ENCODE results near the gene IGBP1. TPM values are rescaled to one million over a fixed set of nuclear protein-coding genes. Genes with fewer than 3 reads are reported as not detected.

Gene IGBP1
- total RNA-seq (120 TPM), polyA plus RNA-seq (ENCODE audit: insufficient read depth in 1 of 8, insufficient read length in 8 of 8, low replicate concordance in 1 of 8) (100 to 1,000 TPM in 6 of 8 donors, 10 to 100 TPM in 2; 88.3 to 122 (median 105) TPM)
- long read RNA-seq, donor 1, transcript IGBP1-201 (6 exons, 1,862 nt), result major isoform, 22 of 22 reads
- long read RNA-seq, donor 1, partial matches to known transcripts, result 0 of 22 reads
- long read RNA-seq, donor 1, other reads (novel, unspliced or antisense), result 0 of 22 reads
- long read RNA-seq, donor 2, partial matches to known transcripts, result 5 of 8 reads
- long read RNA-seq, donor 2, other reads (novel, unspliced or antisense), result 0 of 8 reads
- long read RNA-seq, donor 3, transcript IGBP1-201 (6 exons, 1,862 nt), result major isoform, 77 of 82 reads
- long read RNA-seq, donor 3, partial matches to known transcripts, result 0 of 82 reads
- long read RNA-seq, donor 3, other reads (novel, unspliced or antisense), result 5 of 82 reads
- long read RNA-seq, donor 4, transcript IGBP1-201 (6 exons, 1,862 nt), result major isoform, 23 of 32 reads
- long read RNA-seq, donor 4, partial matches to known transcripts, result 9 of 32 reads
- long read RNA-seq, donor 4, other reads (novel, unspliced or antisense), result 0 of 32 reads
- long read RNA-seq, donor 5, transcript IGBP1-201 (6 exons, 1,862 nt), result major isoform, 87 of 131 reads
- long read RNA-seq, donor 5, partial matches to known transcripts, result 39 of 131 reads
- long read RNA-seq, donor 5, other reads (novel, unspliced or antisense), result 5 of 131 reads
- long read RNA-seq, donor 6, transcript IGBP1-201 (6 exons, 1,862 nt), result major isoform, 73 of 97 reads
- long read RNA-seq, donor 6, partial matches to known transcripts, result 24 of 97 reads
- long read RNA-seq, donor 6, other reads (novel, unspliced or antisense), result 0 of 97 reads
- long read RNA-seq, donor 7, transcript IGBP1-201 (6 exons, 1,862 nt), result major isoform, 66 of 85 reads
- long read RNA-seq, donor 7, partial matches to known transcripts, result 19 of 85 reads
- long read RNA-seq, donor 7, other reads (novel, unspliced or antisense), result 0 of 85 reads
- long read RNA-seq, donor 8, transcript IGBP1-201 (6 exons, 1,862 nt), result major isoform, 27 of 58 reads
- long read RNA-seq, donor 8, partial matches to known transcripts, result 31 of 58 reads
- long read RNA-seq, donor 8, other reads (novel, unspliced or antisense), result 0 of 58 reads
- long read RNA-seq, donor 9, transcript IGBP1-201 (6 exons, 1,862 nt), result major isoform, 48 of 70 reads
- long read RNA-seq, donor 9, partial matches to known transcripts, result 22 of 70 reads
- long read RNA-seq, donor 9, other reads (novel, unspliced or antisense), result 0 of 70 reads
- long read RNA-seq, donor 10, transcript IGBP1-201 (6 exons, 1,862 nt), result major isoform, 57 of 65 reads
- long read RNA-seq, donor 10, partial matches to known transcripts, result 7 of 65 reads
- long read RNA-seq, donor 10, other reads (novel, unspliced or antisense), result 0 of 65 reads
- long read RNA-seq, donor 11, transcript IGBP1-201 (6 exons, 1,862 nt), result major isoform, 55 of 65 reads
- long read RNA-seq, donor 11, partial matches to known transcripts, result 10 of 65 reads
- long read RNA-seq, donor 11, other reads (novel, unspliced or antisense), result 0 of 65 reads

DNA sequence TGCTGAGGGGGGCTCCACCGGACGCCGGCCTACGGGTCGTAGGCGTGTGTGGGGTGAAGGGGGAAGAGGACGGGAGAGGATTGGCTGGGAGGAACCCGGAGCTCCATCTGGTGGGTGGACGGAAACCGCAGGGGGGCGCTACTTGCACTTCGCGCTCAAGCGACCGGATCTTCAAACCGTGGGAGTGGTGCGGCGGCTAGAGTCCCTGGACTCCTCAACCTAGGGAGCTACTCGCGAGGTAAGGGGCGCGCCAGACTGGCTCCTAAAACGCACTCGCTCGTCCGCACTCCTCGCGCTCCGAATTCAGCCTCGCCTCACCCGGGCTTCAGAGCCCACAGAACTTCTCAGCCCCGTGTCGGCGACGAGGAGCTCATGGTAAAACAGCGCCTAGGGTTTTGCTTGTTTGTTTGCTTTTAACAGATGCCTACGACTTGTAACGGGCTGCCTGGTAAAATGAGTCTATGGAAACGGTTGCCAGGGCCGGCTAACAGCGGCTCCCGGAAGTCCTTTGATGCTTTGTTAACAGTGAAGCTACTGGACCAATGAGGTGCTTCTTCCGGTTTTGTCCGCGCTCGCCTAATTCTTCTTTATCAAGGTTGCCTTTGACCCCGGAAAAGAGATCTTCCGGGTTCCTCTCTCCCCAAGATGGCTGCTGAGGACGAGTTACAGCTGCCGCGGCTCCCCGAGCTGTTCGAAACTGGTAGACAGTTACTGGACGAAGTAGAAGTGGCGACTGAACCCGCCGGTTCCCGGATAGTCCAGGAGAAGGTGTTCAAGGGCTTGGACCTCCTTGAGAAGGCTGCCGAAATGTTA, at the start of gene IGBP1:
Gene IGBP1, plus strand, starts transcription at position 145 of the 813 bp plus-strand sequence. Its CDS starts 501 bp downstream, at position 646.
- Histone ChIP-seq H3K4me1 (ENCODE audit: control insufficient read depth, insufficient read depth, low read length) (peaks cover 6% of the 10 kb centered on the region), H3K36me3 (ENCODE audit: control insufficient read depth, insufficient read depth, low read length) (no peaks in the 10 kb centered on the region), H3K27ac (ENCODE audit: low read length) (peak within 1 kb of the TSS; percentile 90), H3K9me3 (replicated peaks; ENCODE audit: control insufficient read depth, low read depth, low read length) (no peaks in the 10 kb centered on the region), H3K4me3 (ENCODE audit: low read length) (peak within 1 kb of the TSS; percentile 84), H3K27me3 (ENCODE audit: control insufficient read depth, insufficient read depth, low read length) (peaks cover 14% of the 10 kb centered on the region)
- DNase-seq, result peak; percentile 95
- WGBS (ENCODE audit: insufficient coverage), result 30% methylated on average over 55 of the region's 59 CpGs

DNA sequence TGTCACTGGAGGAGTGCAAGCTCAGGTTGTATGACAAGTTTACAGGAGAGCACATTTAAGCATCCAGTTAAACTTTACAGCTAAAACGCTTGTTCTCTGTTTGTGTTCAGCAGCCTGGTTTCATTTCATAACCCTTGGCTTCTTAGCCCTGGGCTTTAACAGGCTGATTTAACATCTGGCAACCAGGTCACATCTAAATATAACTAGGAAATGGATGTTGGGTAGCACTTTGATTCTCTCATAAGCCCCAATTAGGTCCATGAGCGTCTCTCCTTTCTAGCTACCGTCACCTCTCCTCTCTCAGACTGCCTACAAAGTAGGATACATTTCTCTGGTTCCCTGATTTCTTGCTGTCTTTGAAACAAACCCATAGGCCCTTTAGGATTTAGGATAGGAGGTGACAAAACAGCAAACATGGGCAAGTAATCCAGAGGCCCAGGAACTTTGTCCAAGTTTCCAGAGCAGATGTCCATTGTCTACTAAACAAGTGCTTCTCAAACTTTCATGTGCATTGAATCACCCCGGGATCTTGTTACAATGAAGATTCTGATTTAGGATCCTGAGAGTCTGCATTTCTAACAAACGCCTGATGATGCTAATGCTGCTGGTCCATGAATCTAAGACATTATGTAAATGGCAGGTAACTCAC, 48.5 kb upstream of the IGBP1 start:
- peak; percentile 57 for DNase-seq
- H3K36me3 ChIP-seq (ENCODE audit: control insufficient read depth, insufficient read depth, low read length), result no peaks in the 10 kb centered on the region
- H3K27me3 ChIP-seq (ENCODE audit: control insufficient read depth, insufficient read depth, low read length), result peaks cover 16% of the 10 kb centered on the region
- H3K4me3 ChIP-seq (ENCODE audit: low read length), result no peak overlapping the region
- no peak overlapping the region for H3K27ac ChIP-seq (ENCODE audit: low read length)
- 57% methylated on average over 1 of the region's 5 CpGs for WGBS (ENCODE audit: insufficient coverage)
- peaks cover 18% of the 10 kb centered on the region for H3K4me1 ChIP-seq (ENCODE audit: control insufficient read depth, insufficient read depth, low read length)
- no peaks in the 10 kb centered on the region for H3K9me3 ChIP-seq (replicated peaks; ENCODE audit: control insufficient read depth, low read depth, low read length)

DNA sequence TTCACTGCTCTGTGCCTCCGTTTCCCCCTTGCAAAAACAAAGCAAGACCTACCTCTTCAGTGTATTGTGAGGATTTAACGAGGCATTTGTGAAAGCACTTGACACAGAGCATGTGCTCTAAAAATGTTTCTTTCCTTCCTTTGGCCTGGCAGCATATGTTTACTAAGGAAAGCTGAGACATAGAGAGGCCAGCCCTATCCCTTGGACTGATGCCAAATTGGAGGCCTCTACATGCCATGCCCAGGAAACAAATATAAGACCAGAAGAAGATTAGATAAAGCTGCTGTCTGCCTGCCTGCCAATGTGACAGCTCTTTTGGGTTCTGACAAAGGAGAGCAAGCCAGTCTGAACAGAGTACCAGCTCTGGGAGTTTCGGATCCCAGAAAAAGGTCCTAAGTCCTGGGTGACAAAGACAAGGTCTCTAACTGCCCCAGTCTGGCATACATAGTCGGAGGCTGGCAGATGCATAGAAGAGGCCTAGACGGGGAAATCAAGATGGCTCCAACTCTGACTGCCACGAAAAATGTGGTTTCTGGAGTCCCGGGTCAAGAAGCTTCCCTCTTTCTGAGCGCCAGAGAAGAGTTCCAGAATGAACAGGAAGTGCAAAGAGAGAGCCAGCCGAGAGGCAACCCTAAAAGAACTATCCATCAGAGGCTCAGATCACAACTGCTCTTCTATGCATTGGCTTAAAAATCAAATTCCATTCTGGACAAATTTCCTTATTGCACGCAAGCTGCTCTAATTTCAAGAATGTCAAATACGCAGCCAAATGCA, 45.2 kb upstream of the IGBP1 start:
- 48% methylated on average over 6 of the region's 11 CpGs for WGBS (ENCODE audit: insufficient coverage)
- Histone ChIP-seq H3K4me3 (ENCODE audit: low read length) (no peak overlapping the region), H3K36me3 (ENCODE audit: control insufficient read depth, insufficient read depth, low read length) (no peaks in the 10 kb centered on the region), H3K27me3 (ENCODE audit: control insufficient read depth, insufficient read depth, low read length) (peaks cover 21% of the 10 kb centered on the region), H3K27ac (ENCODE audit: low read length) (no peak overlapping the region), H3K9me3 (replicated peaks; ENCODE audit: control insufficient read depth, low read depth, low read length) (no peaks in the 10 kb centered on the region), H3K4me1 (ENCODE audit: control insufficient read depth, insufficient read depth, low read length) (peaks cover 18% of the 10 kb centered on the region)
- DNase-seq, result peak; percentile 50

GRCh38 chrX:70088751-70089150, 44.5 kb upstream of the IGBP1 start:
- Histone ChIP-seq H3K4me1 (ENCODE audit: control insufficient read depth, insufficient read depth, low read length) (peaks cover 18% of the 10 kb centered on the region), H3K9me3 (replicated peaks; ENCODE audit: control insufficient read depth, low read depth, low read length) (no peaks in the 10 kb centered on the region), H3K4me3 (ENCODE audit: low read length) (no peak overlapping the region), H3K27ac (ENCODE audit: low read length) (no peak overlapping the region), H3K36me3 (ENCODE audit: control insufficient read depth, insufficient read depth, low read length) (no peaks in the 10 kb centered on the region), H3K27me3 (ENCODE audit: control insufficient read depth, insufficient read depth, low read length) (peaks cover 18% of the 10 kb centered on the region)
- no peak for DNase-seq

GRCh38 chrX:70089604-70090297, 43.5 kb upstream of the IGBP1 start:
- Histone ChIP-seq H3K27ac (ENCODE audit: low read length) (no peak overlapping the region), H3K4me3 (ENCODE audit: low read length) (no peak overlapping the region), H3K36me3 (ENCODE audit: control insufficient read depth, insufficient read depth, low read length) (no peaks in the 10 kb centered on the region), H3K9me3 (replicated peaks; ENCODE audit: control insufficient read depth, low read depth, low read length) (no peaks in the 10 kb centered on the region), H3K4me1 (ENCODE audit: control insufficient read depth, insufficient read depth, low read length) (peaks cover 18% of the 10 kb centered on the region), H3K27me3 (ENCODE audit: control insufficient read depth, insufficient read depth, low read length) (peaks cover 13% of the 10 kb centered on the region)
- DNase-seq, result peak; percentile 47
- no CpG with 5 or more reads among the region's 1 CpG for WGBS (ENCODE audit: insufficient coverage)

DNA sequence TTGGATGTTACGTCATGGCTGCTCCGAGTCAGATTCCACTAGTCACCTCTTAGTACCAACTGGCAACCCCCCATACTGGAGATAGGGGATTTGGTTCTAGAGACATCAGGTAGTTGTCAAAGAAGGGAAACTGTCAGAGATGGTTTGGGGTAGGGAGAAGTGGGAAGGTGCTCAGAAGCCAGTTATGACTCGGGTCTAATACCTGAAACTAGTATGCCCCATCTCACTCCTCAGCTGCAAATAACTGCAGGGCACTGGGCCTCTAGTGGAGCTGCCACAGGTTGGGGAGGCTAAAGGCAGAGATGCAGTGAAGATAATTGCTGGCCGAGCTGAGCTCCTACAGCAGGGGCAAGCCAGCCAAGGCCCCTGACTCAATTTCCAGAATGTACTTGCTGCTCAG, 41.0 kb upstream of the IGBP1 start:
- no peaks in the 10 kb centered on the region for H3K9me3 ChIP-seq (replicated peaks; ENCODE audit: control insufficient read depth, low read depth, low read length)

GRCh38 chrX:70096052-70096451, 37.2 kb upstream of the IGBP1 start:
- no peak overlapping the region for H3K27ac ChIP-seq (ENCODE audit: low read length)
- no peak overlapping the region for H3K4me3 ChIP-seq (ENCODE audit: low read length)
- H3K4me1 ChIP-seq (ENCODE audit: control insufficient read depth, insufficient read depth, low read length), result no peaks in the 10 kb centered on the region
- peak; percentile 41 for DNase-seq
- 31% methylated on average over 2 of the region's 2 CpGs for WGBS (ENCODE audit: insufficient coverage)
- H3K9me3 ChIP-seq (replicated peaks; ENCODE audit: control insufficient read depth, low read depth, low read length), result no peaks in the 10 kb centered on the region
- H3K36me3 ChIP-seq (ENCODE audit: control insufficient read depth, insufficient read depth, low read length), result no peaks in the 10 kb centered on the region
- H3K27me3 ChIP-seq (ENCODE audit: control insufficient read depth, insufficient read depth, low read length), result peaks cover 10% of the 10 kb centered on the region

More for the DNA sequence above, 41.0 kb upstream of the IGBP1 start:
- Histone ChIP-seq H3K36me3 (ENCODE audit: control insufficient read depth, insufficient read depth, low read length) (no peaks in the 10 kb centered on the region), H3K4me3 (ENCODE audit: low read length) (no peak overlapping the region), H3K4me1 (ENCODE audit: control insufficient read depth, insufficient read depth, low read length) (peaks cover 18% of the 10 kb centered on the region), H3K27ac (ENCODE audit: low read length) (no peak overlapping the region), H3K27me3 (ENCODE audit: control insufficient read depth, insufficient read depth, low read length) (peaks cover 12% of the 10 kb centered on the region)
- WGBS (ENCODE audit: insufficient coverage), result 78% methylated on average over 1 of the region's 4 CpGs
- DNase-seq, result no peak

GRCh38 chrX:70105229-70105628, 28.0 kb upstream of the IGBP1 start:
- H3K9me3 ChIP-seq (replicated peaks; ENCODE audit: control insufficient read depth, low read depth, low read length), result no peaks in the 10 kb centered on the region
- no peak overlapping the region for H3K27ac ChIP-seq (ENCODE audit: low read length)
- no peak for DNase-seq
- no peaks in the 10 kb centered on the region for H3K4me1 ChIP-seq (ENCODE audit: control insufficient read depth, insufficient read depth, low read length)
- 33% methylated on average over 2 of the region's 2 CpGs for WGBS (ENCODE audit: insufficient coverage)
- H3K4me3 ChIP-seq (ENCODE audit: low read length), result no peak overlapping the region
- H3K27me3 ChIP-seq (ENCODE audit: control insufficient read depth, insufficient read depth, low read length), result peaks cover 4% of the 10 kb centered on the region
- no peaks in the 10 kb centered on the region for H3K36me3 ChIP-seq (ENCODE audit: control insufficient read depth, insufficient read depth, low read length)
